SK-N-SH (cell line): Measurements from ENCODE around the gene SRSF7. TPM values are rescaled to one million over a fixed set of nuclear protein-coding genes. Genes with fewer than 3 reads are reported as not detected.
A peak's percentile ranks its signal among the peaks of the same experiment; 100 is the strongest.

ENCODE experiments used
- CTCF ChIA-PET: fragments of 300-600, 350-600 bp; formaldehyde crosslinking; extraction: SDS; loops from one replicate; lab custom pipeline; 2021; lab: Yijun Ruan, JAX
- POLR2A ChIA-PET: fragments of 350-600 bp; sonication (Branson Sonifier 250); formaldehyde crosslinking; extraction: SDS; loops from one replicate; lab custom pipeline; 2020; ENCODE audit warnings: antibody characterized with exemption, inconsistent platforms; lab: Yijun Ruan, JAX
- DNase-seq: peaks from one replicate; pipeline ENCODE4 v3.0.0; 2012
- H2AFZ ChIP-seq: fragments of 200-600 bp; sonication (generic); 2 replicates; pipeline ENCODE4 v1.8.1; 2016; ENCODE audit warnings: antibody characterized with exemption, mild to moderate bottlenecking, low read depth
- H3F3A ChIP-seq: fragments of 200-600 bp; sonication (generic); replicated peaks from 2 replicates; pipeline ENCODE3; 2016; ENCODE audit warnings: antibody characterized with exemption, mild to moderate bottlenecking; ENCODE audit not compliant: insufficient read depth
- H3K27ac ChIP-seq, 2 experiments: fragments of 200-500 bp in 1 of 2; fragments of 200-600 bp in 1 of 2; sonication (Bioruptor generic) in 1 of 2; sonication (generic), shearing (Covaris generic) in 1 of 2; 2 replicates each; pipeline versions ENCODE4 v1.5.1 to v1.6.1; 2014 to 2016; ENCODE audit warnings: low read depth in 2 of 2, inconsistent platforms in 1 of 2, low read length in 1 of 2, mild to moderate bottlenecking in 1 of 2, mixed read lengths in 1 of 2
- H3K27me3 ChIP-seq: fragments of 200-600 bp; sonication (generic), shearing (Covaris generic); 2 replicates; pipeline ENCODE4 v1.6.1; 2016; ENCODE audit warnings: mixed run types; ENCODE audit not compliant: insufficient read depth
- H3K36me3 ChIP-seq, 2 experiments: fragments of 200-500 bp in 1 of 2; fragments of 200-600 bp in 1 of 2; sonication (Bioruptor generic) in 1 of 2; sonication (generic) in 1 of 2; replicated peaks in 1 of 2; 2 replicates each; pipeline versions ENCODE3 to v1.5.1; 2014 to 2016; ENCODE audit warnings: low read length in 1 of 2, mild to moderate bottlenecking in 1 of 2; ENCODE audit not compliant: insufficient read depth in 2 of 2, control insufficient read depth in 1 of 2
- H3K4me1 ChIP-seq, 2 experiments: fragments of 200-500 bp in 1 of 2; fragments of 200-600 bp in 1 of 2; sonication (Bioruptor generic) in 1 of 2; sonication (generic), shearing (Covaris generic) in 1 of 2; 2 replicates each; pipeline versions ENCODE4 v1.5.1 to v1.6.1; 2014 to 2016; ENCODE audit warnings: low read depth in 1 of 2, low read length in 1 of 2, mixed run types in 1 of 2; ENCODE audit not compliant: insufficient read depth in 2 of 2, control insufficient read depth in 1 of 2
- H3K4me2 ChIP-seq: fragments of 200-600 bp; sonication (generic), shearing (Covaris generic); 2 replicates; pipeline ENCODE4 v1.6.1; 2017; ENCODE audit warnings: mixed run types
- H3K4me3 ChIP-seq, 2 experiments: fragments of 200-500 bp in 1 of 2; fragments of 200-600 bp in 1 of 2; sonication (Bioruptor generic) in 1 of 2; sonication (generic), shearing (Covaris generic) in 1 of 2; 2 replicates each; pipeline versions ENCODE4 v1.5.1 to v1.8.1; 2014 to 2016; ENCODE audit warnings: low read depth in 2 of 2, inconsistent platforms in 1 of 2, low read length in 1 of 2, mild to moderate bottlenecking in 1 of 2, mixed read lengths in 1 of 2, moderate library complexity in 1 of 2
- H3K79me2 ChIP-seq: fragments of 200-600 bp; sonication (generic); 2 replicates; pipeline ENCODE4 v1.8.1; 2017; ENCODE audit warnings: mild to moderate bottlenecking; ENCODE audit not compliant: insufficient read depth
- H3K9ac ChIP-seq: fragments of 200-600 bp; sonication (generic); 2 replicates; pipeline ENCODE4 v1.6.1; 2017; ENCODE audit warnings: mixed run types
- H3K9me2 ChIP-seq: fragments of 200-600 bp; sonication (generic); 2 replicates; pipeline ENCODE4 v1.6.1; 2017; ENCODE audit warnings: mixed run types
- H3K9me3 ChIP-seq: fragments of 200-600 bp; sonication (generic); 2 replicates; pipeline ENCODE4 v1.6.1; 2017; ENCODE audit warnings: mixed run types, mild to moderate bottlenecking, moderate library complexity
- H4K20me1 ChIP-seq: fragments of 200-600 bp; sonication (generic); 2 replicates; pipeline ENCODE4 v1.6.1; 2017; ENCODE audit warnings: mild to moderate bottlenecking, mixed run types; ENCODE audit not compliant: insufficient read depth
- CHD2 ChIP-seq: fragments of 150-350 bp; IDR thresholded peaks from 2 replicates; pipeline ENCODE4 v1.6.1; 2018; ENCODE audit warnings: low read length; ENCODE audit not compliant: partially characterized antibody
- ELF1 ChIP-seq: IDR thresholded peaks from 2 replicates; pipeline ENCODE4 v1.4.0; 2012
- JUND ChIP-seq: IDR thresholded peaks from 2 replicates; pipeline ENCODE4 v1.4.0; 2012
- MEF2A ChIP-seq: IDR thresholded peaks from 2 replicates; pipeline ENCODE4 v1.4.0; 2012; ENCODE audit warnings: low read depth, borderline replicate concordance
- MXI1 ChIP-seq: IDR thresholded peaks from 2 replicates; pipeline ENCODE4 v1.6.1; 2012; ENCODE audit warnings: mild to moderate bottlenecking, low read depth, low read length, improper control_type of control experiment
- NFIC ChIP-seq: IDR thresholded peaks from 2 replicates; pipeline ENCODE4 v1.4.0; 2012; ENCODE audit warnings: borderline replicate concordance
- PBX3 ChIP-seq: IDR thresholded peaks from 2 replicates; pipeline ENCODE4; 2012
- RCOR1 ChIP-seq: fragments of 150-350 bp; IDR thresholded peaks from 2 replicates; pipeline ENCODE4 v1.6.1; 2017; ENCODE audit warnings: antibody characterized with exemption, low read length
- SMC3 ChIP-seq: IDR thresholded peaks from 2 replicates; pipeline ENCODE4 v1.6.1; 2012; ENCODE audit warnings: low read depth, low read length, improper control_type of control experiment
- TAF1 ChIP-seq: IDR thresholded peaks from 2 replicates; pipeline ENCODE4 v1.6.1; 2012; ENCODE audit warnings: low read depth, mild to moderate bottlenecking, low read length, moderate library complexity, borderline replicate concordance
- TCF12 ChIP-seq: IDR thresholded peaks from 2 replicates; pipeline ENCODE4 v1.4.0; 2012
- ZBTB33 ChIP-seq: IDR thresholded peaks from 2 replicates; pipeline ENCODE4 v1.4.0; 2012; ENCODE audit warnings: low read depth, borderline replicate concordance
- WGBS: methylation state at CpG from one replicate; pipeline ENCODE4 v1.1.6; 2017; ENCODE audit warnings: low lambda C conversion rate; 5-methylcytosine and 5-hydroxymethylcytosine counted together
- polyA plus RNA-seq, 3 experiments: library from polyadenylated mRNA; depleted of rRNA; stranded (reverse); fragments of >200 nt; gene quantifications; 2 replicates each; pipeline ENCODE4 v1.2.3, GENCODE V29; 2012

Gene SRSF7
- polyA plus RNA-seq, 1 of the 3 experiments (the other 2 are of a cell fraction): 199 TPM

DNA sequence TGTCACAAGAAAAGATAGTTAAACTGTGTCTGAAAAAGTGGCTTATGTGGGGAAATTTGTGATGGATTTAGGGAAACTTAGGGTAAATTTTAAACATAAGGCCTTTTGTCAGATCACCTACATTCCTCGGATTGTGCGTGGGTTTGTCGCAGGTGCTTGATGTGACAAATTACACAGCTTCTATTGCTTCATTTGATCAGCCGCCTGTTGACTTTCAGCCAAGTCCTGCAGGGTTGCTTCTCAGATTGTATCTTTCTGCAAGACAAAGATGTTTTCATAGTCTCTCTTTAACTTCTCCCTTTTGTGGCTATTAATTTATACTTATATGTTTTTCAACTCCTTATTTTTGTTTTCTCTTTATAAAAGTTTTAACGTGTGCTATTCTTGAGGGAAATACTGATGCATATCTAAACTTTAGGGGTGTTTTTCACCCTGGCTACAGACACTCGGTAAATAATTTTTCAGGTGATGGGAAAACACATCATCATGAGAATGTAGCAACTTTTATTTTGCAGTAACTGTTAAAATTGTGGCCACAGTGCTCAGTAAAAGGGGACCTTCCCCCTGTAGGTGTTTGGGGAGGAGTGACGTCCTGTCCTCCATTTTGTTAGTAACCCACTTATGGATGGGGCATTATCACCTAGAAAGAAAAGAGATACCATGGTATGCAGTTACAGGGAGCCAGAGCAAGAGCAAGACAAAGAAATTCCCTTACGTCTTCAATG lies 53.9 kb downstream of the SRSF7 start:
- CTCF ChIA-PET: no interaction called here

More for the DNA sequence above, 53.9 kb downstream of the SRSF7 start:
- Histone ChIP-seq H3F3A (peaks cover 10% of the 10 kb centered on the region), H3K4me2 (no peak overlapping the region), H3K9me2 (no peaks in the 10 kb centered on the region), H3K27me3 (no peaks in the 10 kb centered on the region), H3K9ac (no peak overlapping the region), H3K4me3 (no peak overlapping the region), H3K36me3 (no peaks in the 10 kb centered on the region), H4K20me1 (no peaks in the 10 kb centered on the region), H3K79me2 (no peaks in the 10 kb centered on the region), H3K27ac (no peak overlapping the region), H3K9me3 (no peaks in the 10 kb centered on the region), H2AFZ (no peak overlapping the region), H3K4me1 (no peaks in the 10 kb centered on the region; a peak in 1 of 4 replicates)
- TF ChIP-seq MEF2A (no peak), TCF12 (peak; percentile 19; the same call in 1 of the 2 replicates), PBX3 (0 out of 2 replicates have a peak, but pooled peaks have one; percentile 21), SMC3 (no peak), NFIC (peak; percentile 14; the same call in 1 of the 2 replicates), ELF1 (no peak), RCOR1 (no peak), TAF1 (no peak), CHD2 (no peak), ZBTB33 (no peak), JUND (no peak), MXI1 (no peak)
- no peak for DNase-seq
- 74% methylated on average over 8 of the region's 8 CpGs for whole genome bisulfite sequencing
- POLR2A ChIA-PET: no interaction called here

Other genes starting within 250 kb of the SRSF7 start
- 24.4 and 29.8 TPM in 2 replicates for gene HNRNPLL, start 148.4 kb downstream of the SRSF7 start, polyA plus RNA-seq (2012; rRNA removed)
- gene GALM, start 85.2 kb downstream of the SRSF7 start, polyA plus RNA-seq (2012; rRNA removed): 17.1 and 17.9 TPM in 2 replicates
- gene GEMIN6, start 26.8 kb upstream of the SRSF7 start, polyA plus RNA-seq (2012; rRNA removed): 19.2 and 21.6 TPM in 2 replicates
- 12.3 and 13.8 TPM in 2 replicates for gene DHX57, start 124.6 kb upstream of the SRSF7 start, polyA plus RNA-seq (2012; rRNA removed)
- 23.2 and 23.7 TPM in 2 replicates for gene MORN2, start 124.6 kb upstream of the SRSF7 start, polyA plus RNA-seq (2012; rRNA removed)
- 0.08 and 0.25 TPM in 2 replicates for gene ARHGEF33, start 138.5 kb upstream of the SRSF7 start, polyA plus RNA-seq (2012; rRNA removed)